GM18868 (cell line): ENCODE measurements around the gene DKC1.
"Not testable (repeated sequence)": the region's sequence is repeated elsewhere in the genome, so short reads cannot be mapped to it uniquely, and the experiment has no call there.

Source experiments
- ATAC-seq: cut with Tn5 transposase; IDR thresholded peaks from one replicate; pipeline ENCODE4 v1.9.1; 2021; ENCODE audit warnings: mild to moderate bottlenecking, moderate library complexity; ENCODE audit not compliant: unreplicated experiment

DKC1 gene

GRCh38 chrX:154817048-154817618 is 54.5 kb downstream of the DKC1 start:
- ATAC-seq, result not testable (repeated sequence)

GRCh38 chrX:154818916-154819770 is 56.5 kb downstream of the DKC1 start:
- ATAC-seq, result no peak

- ATAC-seq, result no peak
These were observed 57.2 kb downstream of the DKC1 start for GRCh38 chrX:154819771-154820341.

DNA sequence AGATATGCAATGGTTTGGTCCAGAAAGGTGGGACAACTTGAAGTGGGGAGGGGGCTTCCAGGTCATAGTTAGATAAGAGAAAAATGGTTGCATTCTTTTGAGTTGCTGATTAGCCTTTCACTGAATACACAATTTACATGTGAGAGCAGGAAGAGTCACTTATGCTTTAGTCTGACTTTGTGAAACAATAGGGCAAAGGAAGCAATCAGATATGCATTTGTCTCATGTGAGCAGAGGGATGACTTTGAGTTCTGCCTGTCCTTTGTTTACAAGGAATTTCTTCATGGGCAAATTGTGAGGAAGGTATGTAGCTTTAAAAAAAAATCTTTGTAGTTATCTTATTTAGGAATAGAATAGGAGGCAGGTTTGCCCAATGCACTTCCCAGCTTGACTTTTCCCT is 58.9 kb downstream of the DKC1 start:
- no peak for ATAC-seq

- no peak for ATAC-seq
These were observed 59.4 kb downstream of the DKC1 start for GRCh38 chrX:154822029-154822428.

DNA sequence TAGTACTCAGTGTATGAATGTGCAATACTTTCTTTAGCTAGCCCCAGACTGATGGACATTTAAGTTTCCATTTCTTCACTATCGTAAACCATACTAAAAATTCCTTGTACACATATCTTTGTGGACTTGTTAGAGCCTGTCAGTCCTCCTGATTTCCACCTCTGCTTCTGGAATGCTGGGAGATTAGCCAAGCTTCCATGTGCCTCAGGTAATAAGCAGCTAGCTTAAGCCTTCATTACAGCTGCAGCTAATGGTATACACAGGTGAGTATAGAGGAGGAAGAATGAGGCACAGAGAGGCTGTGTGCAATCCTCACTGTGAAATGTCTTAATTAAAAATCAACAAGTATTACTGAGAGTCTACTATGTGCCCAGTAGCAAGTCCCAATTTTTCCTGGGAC is 62.0 kb downstream of the DKC1 start:
- ATAC-seq, result no peak

- not testable (repeated sequence) for ATAC-seq
These were observed 62.9 kb downstream of the DKC1 start for GRCh38 chrX:154825586-154825985.
